Measurements from ENCODE around the gene SPEF1. TPM values are rescaled to one million over a fixed set of nuclear protein-coding genes. Genes with fewer than 3 reads are reported as not detected.

Gene SPEF1
- total RNA-seq, 1 experiment from 2014 or later = not detected

GRCh38 chr20:3757268-3757667 lies 24.0 kb downstream of the SPEF1 start:
- H3K9me3 Mint-ChIP-seq (ENCODE audit: unreplicated experiment) = no peaks in the 10 kb centered on the region
- ChIA-PET POLR2A (interaction anchor here (0.6 to 2.2 kb wide), 4 partner anchors 11 to 103 kb away, joined by 3 to 9 read pairs (median 4); partner anchors contain the start of gene ADISSP), CTCF (interaction anchor here (0.5 to 5.7 kb wide), 11 partner anchors 7 to 328 kb away, joined by 3 to 65 read pairs (median 3); partner anchors contain the start of genes ADISSP and SIGLEC1)
- no peak for DNase-seq (ENCODE audit: unreplicated experiment)
- H3K36me3 Mint-ChIP-seq (ENCODE audit: insufficient read depth, unreplicated experiment) = peaks cover 26% of the 10 kb centered on the region
- H3K4me1 Mint-ChIP-seq (ENCODE audit: insufficient read depth, unreplicated experiment) = no peaks in the 10 kb centered on the region
- no TSS peak for BruUV-seq (replicated peaks)
- TF ChIP-seq CTCF (IDR thresholded peaks at IDR 0.05; ENCODE audit: unreplicated experiment) = no peak
- H3K27ac Mint-ChIP-seq (ENCODE audit: low read depth, unreplicated experiment) = no peak overlapping the region
- intact Hi-C loops (cut with micrococcal nuclease) = no loop called here
- no peak overlapping the region for H3K4me3 Mint-ChIP-seq (ENCODE audit: unreplicated experiment)
- H3K27me3 Mint-ChIP-seq (ENCODE audit: insufficient read depth, unreplicated experiment) = no peaks in the 10 kb centered on the region

DNA sequence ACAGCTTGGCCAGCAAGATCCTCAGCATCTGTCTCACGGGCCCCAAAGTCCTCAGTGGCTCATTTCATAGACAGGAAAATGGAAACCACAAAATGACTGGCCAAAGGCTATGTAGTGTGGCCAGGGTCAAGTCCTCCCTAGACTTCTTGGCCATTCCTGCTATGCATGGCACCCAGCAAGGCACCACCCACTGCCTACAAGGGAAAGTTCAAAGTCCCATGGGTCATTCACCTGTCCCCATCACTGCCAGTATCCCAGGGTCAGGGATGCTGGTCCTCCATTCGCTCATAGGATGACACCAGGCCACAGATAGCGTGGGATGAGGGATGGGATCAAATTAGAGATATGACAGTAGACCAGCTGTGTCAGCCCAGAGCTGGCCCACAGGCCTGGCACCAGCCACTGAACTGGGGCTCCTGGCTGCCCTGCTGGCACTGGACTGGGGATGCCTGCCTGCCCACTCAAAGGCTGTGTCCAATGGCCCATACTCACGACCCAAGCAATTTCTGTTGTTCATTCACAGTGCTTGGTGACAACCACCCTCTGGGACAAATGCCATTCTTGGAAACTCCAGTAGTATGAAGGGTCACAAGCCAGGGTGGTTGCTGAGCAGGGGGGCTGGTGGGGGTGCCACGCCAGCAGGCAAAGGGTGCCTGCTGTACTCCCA lies 25.3 kb downstream of the SPEF1 start:
- POLR2A ChIA-PET = interaction anchor here (2.2 kb wide), 1 partner anchor 12 kb away, joined by 9 read pairs; the partner anchor contains the start of gene ADISSP
- H3K9me3 Mint-ChIP-seq (ENCODE audit: unreplicated experiment) = no peaks in the 10 kb centered on the region

DNA sequence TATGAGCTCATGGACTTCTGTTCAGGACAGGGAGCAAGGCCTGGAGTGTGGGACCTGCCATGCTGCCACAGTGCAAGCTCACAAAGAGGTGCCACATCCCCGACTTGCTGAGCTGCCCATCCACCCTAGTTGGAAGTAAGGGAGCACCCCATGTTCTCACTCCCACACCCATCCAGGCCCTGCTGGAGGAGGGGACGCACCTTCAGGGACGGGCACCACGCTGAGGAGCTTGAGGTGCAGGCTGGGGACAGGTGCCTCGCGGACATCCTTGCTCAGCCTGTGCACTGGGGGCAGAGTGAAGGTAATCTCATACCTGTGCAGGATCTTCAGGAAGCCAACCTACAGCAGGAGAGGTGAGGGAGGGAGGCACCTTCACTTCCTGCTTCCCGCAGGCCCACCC lies 26.0 kb downstream of the SPEF1 start:
- ChIA-PET POLR2A (no interaction called here), CTCF (interaction anchor here (1.2 to 5.7 kb wide), 2 partner anchors 9 to 11 kb away, joined by 3 to 65 read pairs; partner anchors contain the start of gene ADISSP)
- no TSS peak for BruUV-seq (replicated peaks)
- Mint-ChIP-seq H3K27me3 (ENCODE audit: insufficient read depth, unreplicated experiment) (no peaks in the 10 kb centered on the region), H3K36me3 (ENCODE audit: insufficient read depth, unreplicated experiment) (peaks cover 20% of the 10 kb centered on the region), H3K9me3 (ENCODE audit: unreplicated experiment) (no peaks in the 10 kb centered on the region), H3K4me3 (ENCODE audit: unreplicated experiment) (no peak overlapping the region), H3K4me1 (ENCODE audit: insufficient read depth, unreplicated experiment) (no peaks in the 10 kb centered on the region), H3K27ac (ENCODE audit: low read depth, unreplicated experiment) (no peak overlapping the region)
- no peak for TF ChIP-seq CTCF (IDR thresholded peaks at IDR 0.05; ENCODE audit: unreplicated experiment)
- no peak for DNase-seq (ENCODE audit: unreplicated experiment)
- intact Hi-C loops (cut with micrococcal nuclease) = no loop called here

More for the DNA sequence above, 25.3 kb downstream of the SPEF1 start:
- DNase-seq (ENCODE audit: unreplicated experiment) = no peak
- BruUV-seq (replicated peaks) = no TSS peak
- H3K27me3 Mint-ChIP-seq (ENCODE audit: insufficient read depth, unreplicated experiment) = no peaks in the 10 kb centered on the region
- H3K4me1 Mint-ChIP-seq (ENCODE audit: insufficient read depth, unreplicated experiment) = no peaks in the 10 kb centered on the region
- CTCF ChIA-PET = interaction anchor here (1.0 to 5.7 kb wide), 6 partner anchors 8 to 65 kb away, joined by 3 to 65 read pairs (median 6); partner anchors contain the start of genes ADISSP and AP5S1
- H3K36me3 Mint-ChIP-seq (ENCODE audit: insufficient read depth, unreplicated experiment) = peaks cover 25% of the 10 kb centered on the region
- no peak overlapping the region for H3K27ac Mint-ChIP-seq (ENCODE audit: low read depth, unreplicated experiment)
- TF ChIP-seq CTCF (IDR thresholded peaks at IDR 0.05; ENCODE audit: unreplicated experiment) = no peak
- no peak overlapping the region for H3K4me3 Mint-ChIP-seq (ENCODE audit: unreplicated experiment)
- intact Hi-C loops (cut with micrococcal nuclease) = no loop called here

DNA sequence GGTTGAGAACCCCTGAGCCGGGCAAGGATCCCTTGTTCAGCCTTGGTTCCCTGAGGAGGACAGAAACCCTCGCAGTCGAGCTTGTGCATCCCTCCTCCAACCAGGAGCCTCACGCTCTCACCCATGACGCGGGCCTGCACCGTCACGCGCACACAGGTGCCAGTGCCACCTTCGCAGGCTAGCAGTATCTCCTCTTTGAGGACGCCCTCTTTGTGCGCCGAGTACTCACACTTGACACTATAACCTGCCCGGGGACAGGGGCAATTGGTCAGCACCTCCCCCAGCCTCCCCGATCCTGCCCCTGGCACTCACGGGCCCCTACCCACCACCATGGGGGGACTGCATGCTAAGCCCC lies 27.0 kb downstream of the SPEF1 start:
- Mint-ChIP-seq H3K9me3 (ENCODE audit: unreplicated experiment) (no peaks in the 10 kb centered on the region), H3K27ac (ENCODE audit: low read depth, unreplicated experiment) (no peak overlapping the region), H3K36me3 (ENCODE audit: insufficient read depth, unreplicated experiment) (peaks cover 20% of the 10 kb centered on the region), H3K27me3 (ENCODE audit: insufficient read depth, unreplicated experiment) (no peaks in the 10 kb centered on the region), H3K4me1 (ENCODE audit: insufficient read depth, unreplicated experiment) (no peaks in the 10 kb centered on the region), H3K4me3 (ENCODE audit: unreplicated experiment) (no peak overlapping the region)
- CTCF ChIA-PET = interaction anchor here (0.7 to 5.7 kb wide), 8 partner anchors 12 to 99 kb away, joined by 3 to 65 read pairs (median 4); partner anchors contain the start of gene ADISSP
- intact Hi-C loops (cut with micrococcal nuclease) = no loop called here
- no TSS peak for BruUV-seq (replicated peaks)
- no peak for DNase-seq (ENCODE audit: unreplicated experiment)
- TF ChIP-seq CTCF (IDR thresholded peaks at IDR 0.05; ENCODE audit: unreplicated experiment) = no peak
- POLR2A ChIA-PET = interaction anchor here (1.5 to 1.8 kb wide), 2 partner anchors 10 to 13 kb away, joined by 5 to 6 read pairs; partner anchors contain the start of gene ADISSP

All from MCF 10A (cell line).